ENCODE measurements around the gene PDE6G. TPM values are rescaled to one million over a fixed set of nuclear protein-coding genes. Genes with fewer than 3 reads are reported as not detected.
A peak's percentile ranks its signal among the peaks of the same experiment; 100 is the strongest.

The PDE6G gene
- total RNA-seq (2014; rRNA removed; shearing (Covaris generic)): 0.13 and 0.34 TPM in 2 replicates

- Histone ChIP-seq H3K36me3 (no peaks in the 10 kb centered on the region), H3K4me3 (no peak within 1 kb of the TSS), H3K4me1 (no peaks in the 10 kb centered on the region; the same call in 1 of the 2 replicates), H3K9me3 (replicated peaks) (no peaks in the 10 kb centered on the region), H3K27ac (no peak within 1 kb of the TSS), H3K27me3 (peaks cover 4% of the 10 kb centered on the region; the same call in 1 of the 2 replicates)
- DNase-seq: no peak
Measured at GRCh38 chr17:81656118-81656743, at the start of gene PDE6G. PDE6G (minus strand) TSS chr17:81656542; CDS start chr17:81653305, 3,237 bp downstream.

- Histone ChIP-seq H3K9me3 (replicated peaks) (no peaks in the 10 kb centered on the region), H3K4me3 (no peak overlapping the region), H3K4me1 (peaks cover 1% of the 10 kb centered on the region; the same call in 1 of the 2 replicates), H3K27ac (no peak overlapping the region), H3K27me3 (no peaks in the 10 kb centered on the region), H3K36me3 (peaks cover 52% of the 10 kb centered on the region)
- DNase-seq: no peak
Measured at GRCh38 chr17:81705518-81706231, 49.3 kb upstream of the PDE6G start.

GRCh38 chr17:81703747-81704654 lies 47.7 kb upstream of the PDE6G start:
- DNase-seq: no peak
- Histone ChIP-seq H3K27me3 (no peaks in the 10 kb centered on the region), H3K4me1 (no peaks in the 10 kb centered on the region; the same call in 1 of the 2 replicates), H3K27ac (peak overlapping the region; percentile 86), H3K4me3 (peak overlapping the region; percentile 92), H3K36me3 (peaks cover 58% of the 10 kb centered on the region), H3K9me3 (replicated peaks) (no peaks in the 10 kb centered on the region)

- H3K27ac ChIP-seq: peak within 1 kb of the TSS; percentile 86
- no peaks in the 10 kb centered on the region for H3K9me3 ChIP-seq (replicated peaks)
- no peaks in the 10 kb centered on the region for H3K27me3 ChIP-seq
- peak; percentile 98 to 99 for DNase-seq
- peaks cover 64% of the 10 kb centered on the region for H3K36me3 ChIP-seq
- H3K4me1 ChIP-seq: no peaks in the 10 kb centered on the region; the same call in 1 of the 2 replicates
- H3K4me3 ChIP-seq: peak within 1 kb of the TSS; percentile 92
Measured at GRCh38 chr17:81702934-81703746, 46.8 kb upstream of the PDE6G start, which contains the start of gene MRPL12. MRPL12 (plus strand) TSS chr17:81703367; CDS start chr17:81703502, 135 bp downstream.

GRCh38 chr17:81701288-81702071 lies 45.1 kb upstream of the PDE6G start:
- peak overlapping the region; percentile 92 for H3K4me3 ChIP-seq

GRCh38 chr17:81700353-81701287 lies 44.3 kb upstream of the PDE6G start:
- no peaks in the 10 kb centered on the region for H3K27me3 ChIP-seq
- no peak overlapping the region for H3K27ac ChIP-seq
- peaks cover 65% of the 10 kb centered on the region for H3K36me3 ChIP-seq
- DNase-seq: no peak
- H3K4me1 ChIP-seq: no peaks in the 10 kb centered on the region; the same call in 1 of the 2 replicates
- H3K4me3 ChIP-seq: no peak overlapping the region
- H3K9me3 ChIP-seq (replicated peaks): no peaks in the 10 kb centered on the region

More at GRCh38 chr17:81701288-81702071, 45.1 kb upstream of the PDE6G start:
- Histone ChIP-seq H3K27ac (no peak overlapping the region), H3K27me3 (no peaks in the 10 kb centered on the region), H3K9me3 (replicated peaks) (no peaks in the 10 kb centered on the region), H3K36me3 (peaks cover 65% of the 10 kb centered on the region), H3K4me1 (no peaks in the 10 kb centered on the region; the same call in 1 of the 2 replicates)
- DNase-seq: no peak

GRCh38 chr17:81697261-81698044 lies 41.1 kb upstream of the PDE6G start:
- Histone ChIP-seq H3K9me3 (replicated peaks) (no peaks in the 10 kb centered on the region), H3K4me1 (no peaks in the 10 kb centered on the region; the same call in 1 of the 2 replicates), H3K27me3 (no peaks in the 10 kb centered on the region), H3K27ac (no peak overlapping the region), H3K4me3 (no peak overlapping the region), H3K36me3 (peaks cover 83% of the 10 kb centered on the region)
- DNase-seq: no peak

GRCh38 chr17:81696218-81696941 lies 40.0 kb upstream of the PDE6G start:
- DNase-seq: no peak
- Histone ChIP-seq H3K27me3 (no peaks in the 10 kb centered on the region), H3K4me1 (no peaks in the 10 kb centered on the region), H3K36me3 (peaks cover 88% of the 10 kb centered on the region), H3K9me3 (replicated peaks) (no peaks in the 10 kb centered on the region), H3K27ac (no peak overlapping the region), H3K4me3 (no peak overlapping the region)

GRCh38 chr17:81695801-81696200 lies 39.5 kb upstream of the PDE6G start:
- peaks cover 87% of the 10 kb centered on the region for H3K36me3 ChIP-seq

GRCh38 chr17:81695211-81695610 lies 38.9 kb upstream of the PDE6G start:
- no peak overlapping the region for H3K27ac ChIP-seq
- no peak overlapping the region for H3K4me3 ChIP-seq
- peaks cover 91% of the 10 kb centered on the region for H3K36me3 ChIP-seq
- DNase-seq: no peak
- H3K4me1 ChIP-seq: no peaks in the 10 kb centered on the region
- H3K27me3 ChIP-seq: no peaks in the 10 kb centered on the region
- no peaks in the 10 kb centered on the region for H3K9me3 ChIP-seq (replicated peaks)

More at GRCh38 chr17:81695801-81696200, 39.5 kb upstream of the PDE6G start:
- DNase-seq: no peak
- Histone ChIP-seq H3K27ac (no peak overlapping the region), H3K27me3 (no peaks in the 10 kb centered on the region), H3K9me3 (replicated peaks) (no peaks in the 10 kb centered on the region), H3K4me3 (no peak overlapping the region), H3K4me1 (no peaks in the 10 kb centered on the region)

- DNase-seq: no peak
- Histone ChIP-seq H3K27me3 (no peaks in the 10 kb centered on the region), H3K4me3 (no peak overlapping the region), H3K4me1 (no peaks in the 10 kb centered on the region), H3K27ac (no peak overlapping the region), H3K9me3 (replicated peaks) (no peaks in the 10 kb centered on the region), H3K36me3 (peaks cover 94% of the 10 kb centered on the region)
Measured at GRCh38 chr17:81694810-81695209, 38.5 kb upstream of the PDE6G start.

Data from SJCRH30 (cell line).